Measurements from ENCODE around the gene CELSR1. TPM values are rescaled to one million over a fixed set of nuclear protein-coding genes. Genes with fewer than 3 reads are reported as not detected.

CELSR1 gene
- total and polyA plus RNA-seq, 10 donors: 4.3 to 13.1 (median 8.4) TPM

- 1 to 2% (median 2%) methylated on average over 53 to 93 of the region's 93 CpGs for WGBS, 5 donors
- Histone ChIP-seq H3K4me1 (peaks cover 13 to 41% (median 23%) of the 10 kb centered on the region in 6 donors), H3K27ac (peak within 1 kb of the TSS; percentile 83 to 94 (median 88)), H3K9me3 (no peaks in the 10 kb centered on the region), H3K4me3 (peak within 1 kb of the TSS; percentile 86 to 100 (median 97)), H3K36me3 (peaks cover 0 to 51% (median 28%) of the 10 kb centered on the region in 6 donors), H3K27me3 (replicated peaks in 1 of 7) (no peaks in the 10 kb centered on the region)
- intact Hi-C loops (cut with DNase I; ENCODE audit: low total_unique reads): no loop called here
- DNase-seq: peak; percentile 97
- TF ChIP-seq POLR2AphosphoS5 (IDR thresholded peaks at IDR 0.05) (peak; percentile 89 to 94 (median 91)), POLR2A (IDR thresholded peaks at IDR 0.05) (peak in 1 of 3 donors; percentile 49), CTCF (IDR thresholded peaks at IDR 0.05 in 8 of 11, conservative IDR thresholded peaks at IDR 0.05 in 3 of 11) (peak in 2 of 11 experiments; percentile 15 to 23)
Measured at GRCh38 chr22:46335201-46336118, 202.0 kb downstream of the CELSR1 start, which contains the start of gene TRMU. TRMU (plus strand) TSS chr22:46335714; CDS start chr22:46335765, 51 bp downstream.

- no peaks in the 10 kb centered on the region for H3K27me3 ChIP-seq (replicated peaks in 1 of 7)
- no peak for TF ChIP-seq POLR2AphosphoS5 (IDR thresholded peaks at IDR 0.05)
- peak; percentile 53 for DNase-seq
- H3K27ac ChIP-seq: no peak overlapping the region
- intact Hi-C loops (cut with DNase I; ENCODE audit: low total_unique reads): no loop called here
- peaks cover 3 to 17% (median 12%) of the 10 kb centered on the region in 6 donors for H3K4me1 ChIP-seq
- peaks cover 0 to 60% (median 0%) of the 10 kb centered on the region in 6 donors for H3K36me3 ChIP-seq
- WGBS, 5 donors: 95 to 98% (median 96%) methylated on average over 14 to 23 of the region's 23 CpGs
- no peaks in the 10 kb centered on the region for H3K9me3 ChIP-seq
- no peak overlapping the region for H3K4me3 ChIP-seq
Measured at GRCh38 chr22:46331496-46331895, 205.9 kb downstream of the CELSR1 start.

- Histone ChIP-seq H3K36me3 (peaks cover 0 to 70% (median 0%) of the 10 kb centered on the region in 6 donors), H3K27me3 (replicated peaks in 1 of 7) (no peaks in the 10 kb centered on the region), H3K4me3 (no peak overlapping the region), H3K27ac (no peak overlapping the region), H3K9me3 (no peaks in the 10 kb centered on the region), H3K4me1 (peaks cover 0 to 10% (median 6%) of the 10 kb centered on the region in 6 donors)
- 93 to 97% (median 96%) methylated on average over 4 of the region's 4 CpGs for WGBS, 5 donors
- peak; percentile 25 for DNase-seq
- TF ChIP-seq POLR2AphosphoS5 (IDR thresholded peaks at IDR 0.05) (no peak), POLR2A (IDR thresholded peaks at IDR 0.05) (no peak), CTCF (IDR thresholded peaks at IDR 0.05 in 8 of 11, conservative IDR thresholded peaks at IDR 0.05 in 3 of 11) (no peak)
- intact Hi-C loops (cut with DNase I; ENCODE audit: low total_unique reads): no loop called here
Measured at GRCh38 chr22:46330426-46330825, 207.0 kb downstream of the CELSR1 start.

GRCh38 chr22:46329616-46330015, 207.8 kb downstream of the CELSR1 start:
- TF ChIP-seq POLR2A (IDR thresholded peaks at IDR 0.05) (no peak), CTCF (IDR thresholded peaks at IDR 0.05 in 8 of 11, conservative IDR thresholded peaks at IDR 0.05 in 3 of 11) (no peak), POLR2AphosphoS5 (IDR thresholded peaks at IDR 0.05) (no peak)
- H3K27me3 ChIP-seq (replicated peaks in 1 of 7): no peaks in the 10 kb centered on the region
- H3K9me3 ChIP-seq: no peaks in the 10 kb centered on the region
- intact Hi-C loops (cut with DNase I; ENCODE audit: low total_unique reads): no loop called here
- peak; percentile 35 for DNase-seq
- H3K4me1 ChIP-seq: peaks cover 0 to 3% (median under 1%) of the 10 kb centered on the region in 6 donors
- 67 to 98% (median 93%) methylated on average over 1 to 8 of the region's 8 CpGs for WGBS, 5 donors
- no peak overlapping the region for H3K27ac ChIP-seq
- H3K36me3 ChIP-seq: peaks cover 0 to 78% (median 0%) of the 10 kb centered on the region in 6 donors
- H3K4me3 ChIP-seq: no peak overlapping the region

Measured in spleen (tissue), 11 donors.